ENCODE data around the gene GEMIN4. TPM values are rescaled to one million over a fixed set of nuclear protein-coding genes. Genes with fewer than 3 reads are reported as not detected.

GEMIN4 gene
- total RNA-seq, 1 experiment from 2014 or later: 47.4 TPM

DNA sequence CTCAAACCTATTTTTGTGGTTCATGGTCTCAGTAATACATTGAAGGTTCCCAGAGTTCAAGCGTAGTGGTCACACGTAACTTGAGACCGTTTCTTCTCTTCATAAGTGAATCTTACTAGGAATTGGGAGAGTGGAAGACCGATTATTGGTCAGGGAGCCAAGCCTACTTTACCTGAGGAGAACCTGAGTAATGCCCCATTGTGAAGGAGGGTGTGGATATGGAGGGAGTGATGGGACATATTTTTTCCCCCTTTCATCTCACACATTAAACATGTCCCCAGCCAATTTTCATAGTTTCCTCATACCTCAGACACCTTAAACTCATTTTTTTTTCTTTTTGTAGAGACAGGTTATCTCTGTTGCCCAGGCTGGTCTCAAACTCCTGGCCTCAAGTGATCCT lies 8.9 kb downstream of the GEMIN4 start:
- H3K27me3 ChIP-seq (ENCODE audit: insufficient read depth, low read depth): no peaks in the 10 kb centered on the region
- ChIA-PET POLR2A (ENCODE audit: unreplicated experiment) (no interaction called here), CTCF (no interaction called here)
- no peak for DNase-seq
- H3K9me3 ChIP-seq (ENCODE audit: insufficient read depth, low read depth): no peaks in the 10 kb centered on the region
- H3K4me1 ChIP-seq (replicated peaks; ENCODE audit: insufficient read depth): no peaks in the 10 kb centered on the region
- no peaks in the 10 kb centered on the region for H3K9me2 ChIP-seq (ENCODE audit: insufficient read depth)
- peaks cover 58% of the 10 kb centered on the region for H3K36me3 ChIP-seq (ENCODE audit: low read depth)
- TF ChIP-seq, protein P1, sequence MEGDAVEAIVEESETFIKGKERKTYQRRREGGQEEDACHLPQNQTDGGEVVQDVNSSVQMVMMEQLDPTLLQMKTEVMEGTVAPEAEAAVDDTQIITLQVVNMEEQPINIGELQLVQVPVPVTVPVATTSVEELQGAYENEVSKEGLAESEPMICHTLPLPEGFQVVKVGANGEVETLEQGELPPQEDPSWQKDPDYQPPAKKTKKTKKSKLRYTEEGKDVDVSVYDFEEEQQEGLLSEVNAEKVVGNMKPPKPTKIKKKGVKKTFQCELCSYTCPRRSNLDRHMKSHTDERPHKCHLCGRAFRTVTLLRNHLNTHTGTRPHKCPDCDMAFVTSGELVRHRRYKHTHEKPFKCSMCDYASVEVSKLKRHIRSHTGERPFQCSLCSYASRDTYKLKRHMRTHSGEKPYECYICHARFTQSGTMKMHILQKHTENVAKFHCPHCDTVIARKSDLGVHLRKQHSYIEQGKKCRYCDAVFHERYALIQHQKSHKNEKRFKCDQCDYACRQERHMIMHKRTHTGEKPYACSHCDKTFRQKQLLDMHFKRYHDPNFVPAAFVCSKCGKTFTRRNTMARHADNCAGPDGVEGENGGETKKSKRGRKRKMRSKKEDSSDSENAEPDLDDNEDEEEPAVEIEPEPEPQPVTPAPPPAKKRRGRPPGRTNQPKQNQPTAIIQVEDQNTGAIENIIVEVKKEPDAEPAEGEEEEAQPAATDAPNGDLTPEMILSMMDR (conservative IDR thresholded peaks at IDR 0.05): no peak
- no peak for TF ChIP-seq EZH2 (IDR thresholded peaks at IDR 0.05; ENCODE audit: low read depth)
- no peak overlapping the region for H3K4me2 ChIP-seq
- no peak overlapping the region for H3K4me3 ChIP-seq
- peaks cover 32% of the 10 kb centered on the region for H3F3A ChIP-seq (ENCODE audit: insufficient read depth, low read depth)
- H3K27ac ChIP-seq: no peak overlapping the region
- peaks cover 40% of the 10 kb centered on the region for H3K79me2 ChIP-seq (ENCODE audit: low read depth)
- intact Hi-C loops (cut with micrococcal nuclease; ENCODE audit: unreplicated experiment): no loop called here
- H2AFZ ChIP-seq: no peak overlapping the region
- no TSS peak for BruUV-seq (replicated peaks)
- H4K20me1 ChIP-seq (ENCODE audit: insufficient read depth): peaks cover 69% of the 10 kb centered on the region

DNA sequence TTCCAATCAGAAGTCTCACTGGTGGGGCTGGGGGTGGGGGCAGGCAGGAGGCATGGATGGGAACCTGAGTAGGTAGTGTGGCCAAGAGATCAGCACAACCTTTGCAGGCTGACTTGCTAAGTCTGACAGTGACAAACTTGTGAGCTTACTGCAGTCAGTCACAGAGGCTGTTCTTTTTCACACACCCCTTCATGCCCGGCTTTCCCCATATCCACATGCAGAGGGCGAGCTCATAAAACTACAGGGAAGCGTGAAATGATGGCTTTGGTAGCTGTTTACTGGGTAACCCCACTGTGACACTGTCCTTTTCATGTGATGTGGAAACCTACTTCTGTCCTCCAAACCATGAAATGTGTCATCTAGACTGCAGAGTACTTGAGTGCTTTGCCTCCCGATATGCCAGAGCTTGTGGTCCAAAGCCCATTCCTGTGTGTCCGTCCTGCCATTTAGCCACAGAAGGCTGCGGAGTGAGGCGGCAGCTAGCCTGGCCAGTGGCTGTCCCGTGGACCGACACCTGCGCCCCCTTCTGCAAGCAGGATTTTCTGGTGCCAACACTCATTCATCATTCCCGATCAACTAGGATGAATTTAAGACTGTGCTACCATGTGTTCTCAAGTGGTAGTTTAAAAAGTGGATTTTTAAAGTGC lies 9.8 kb downstream of the GEMIN4 start:
- no peaks in the 10 kb centered on the region for H3K9me3 ChIP-seq (ENCODE audit: insufficient read depth, low read depth)
- H2AFZ ChIP-seq: no peak overlapping the region
- no peak for DNase-seq
- no peak overlapping the region for H3K4me3 ChIP-seq
- H3K27ac ChIP-seq: no peak overlapping the region
- H3K27me3 ChIP-seq (ENCODE audit: insufficient read depth, low read depth): no peaks in the 10 kb centered on the region
- CTCF ChIA-PET: no interaction called here
- H4K20me1 ChIP-seq (ENCODE audit: insufficient read depth): peaks cover 62% of the 10 kb centered on the region
- peaks cover 31% of the 10 kb centered on the region for H3K79me2 ChIP-seq (ENCODE audit: low read depth)
- H3K9me2 ChIP-seq (ENCODE audit: insufficient read depth): no peaks in the 10 kb centered on the region
- POLR2A ChIA-PET (ENCODE audit: unreplicated experiment): no interaction called here
- no TSS peak for BruUV-seq (replicated peaks)
- no peak overlapping the region for H3K4me2 ChIP-seq
- no peak for TF ChIP-seq EZH2 (IDR thresholded peaks at IDR 0.05; ENCODE audit: low read depth)
- TF ChIP-seq, protein P1 (conservative IDR thresholded peaks at IDR 0.05): no peak
- H3F3A ChIP-seq (ENCODE audit: insufficient read depth, low read depth): peaks cover 38% of the 10 kb centered on the region
- H3K36me3 ChIP-seq (ENCODE audit: low read depth): peaks cover 51% of the 10 kb centered on the region
- H3K4me1 ChIP-seq (replicated peaks; ENCODE audit: insufficient read depth): no peaks in the 10 kb centered on the region
- intact Hi-C loops (cut with micrococcal nuclease; ENCODE audit: unreplicated experiment): no loop called here

DNA sequence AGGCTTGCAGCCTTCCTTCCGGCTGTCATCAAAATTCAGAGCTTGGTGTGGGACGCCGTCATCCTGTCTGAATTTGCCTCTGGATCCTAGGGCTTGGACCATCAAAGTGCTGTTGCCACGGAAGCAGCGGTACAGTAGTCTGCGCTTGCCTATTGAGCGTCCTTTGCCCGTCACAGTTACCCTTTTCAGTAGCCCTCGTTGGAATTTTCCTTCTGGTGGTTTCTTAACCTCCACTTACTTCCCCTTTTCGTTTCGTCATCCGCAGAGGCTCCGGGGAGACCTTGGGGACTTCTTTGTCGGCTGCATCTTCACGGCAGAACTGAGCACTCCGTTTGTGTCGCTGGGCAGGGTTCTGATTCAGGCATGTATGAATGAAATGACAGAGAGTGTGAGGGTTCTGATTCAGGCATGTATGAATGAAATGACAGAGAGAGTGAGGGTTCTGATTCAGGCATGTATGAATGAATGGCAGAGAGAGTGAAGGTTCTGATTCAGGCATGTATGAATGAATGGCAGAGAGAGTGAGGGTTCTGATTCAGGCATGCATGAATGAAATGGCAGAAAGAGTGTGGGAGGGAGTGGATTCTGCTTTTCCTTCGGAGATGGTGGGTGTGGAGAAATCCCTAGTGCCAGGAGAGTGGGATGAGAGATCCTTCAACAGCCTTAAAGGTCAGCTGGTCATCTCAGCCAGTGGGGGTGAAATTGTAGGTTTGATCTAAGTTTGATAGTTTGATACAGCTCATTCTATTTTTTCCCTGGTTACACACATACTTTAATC lies 11.6 kb downstream of the GEMIN4 start:
- TSS peak; percentile 0 for BruUV-seq (replicated peaks)
- no peaks in the 10 kb centered on the region for H3K9me2 ChIP-seq (ENCODE audit: insufficient read depth)
- no peak overlapping the region for H2AFZ ChIP-seq
- H3K4me1 ChIP-seq (replicated peaks; ENCODE audit: insufficient read depth): no peaks in the 10 kb centered on the region
- no peak for DNase-seq
- CTCF ChIA-PET: no interaction called here
- POLR2A ChIA-PET (ENCODE audit: unreplicated experiment): no interaction called here
- H4K20me1 ChIP-seq (ENCODE audit: insufficient read depth): peaks cover 51% of the 10 kb centered on the region
- TF ChIP-seq, protein P1 (conservative IDR thresholded peaks at IDR 0.05): no peak
- no peak for TF ChIP-seq EZH2 (IDR thresholded peaks at IDR 0.05; ENCODE audit: low read depth)
- intact Hi-C loops (cut with micrococcal nuclease; ENCODE audit: unreplicated experiment): no loop called here
- peaks cover 16% of the 10 kb centered on the region; the same call in 1 of the 2 replicates for H3K79me2 ChIP-seq (ENCODE audit: low read depth)
- peaks cover 42% of the 10 kb centered on the region for H3K36me3 ChIP-seq (ENCODE audit: low read depth)
- no peak overlapping the region for H3K4me2 ChIP-seq
- H3F3A ChIP-seq (ENCODE audit: insufficient read depth, low read depth): peaks cover 45% of the 10 kb centered on the region
- no peaks in the 10 kb centered on the region for H3K27me3 ChIP-seq (ENCODE audit: insufficient read depth, low read depth)
- no peaks in the 10 kb centered on the region for H3K9me3 ChIP-seq (ENCODE audit: insufficient read depth, low read depth)
- H3K27ac ChIP-seq: no peak overlapping the region
- no peak overlapping the region for H3K4me3 ChIP-seq
